ENCODE results near the gene PAX7.

DNA sequence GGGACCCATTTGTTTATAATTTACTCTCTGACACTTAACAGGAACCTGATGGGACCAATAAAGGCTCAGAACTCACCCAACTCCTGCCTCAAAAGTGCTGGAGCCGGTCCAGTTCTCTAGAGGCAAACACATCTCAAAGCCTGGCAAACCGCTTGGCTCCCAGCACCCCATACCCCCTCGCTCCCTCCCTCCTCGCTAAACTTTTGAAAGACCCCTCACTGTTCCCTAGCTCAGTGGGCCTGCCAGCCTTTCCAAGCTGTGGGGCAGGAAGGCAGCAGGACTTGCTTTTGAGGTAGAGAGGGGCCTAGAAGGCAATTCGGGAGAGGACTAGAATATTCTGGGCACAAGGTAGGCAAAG lies 40.2 kb downstream of the PAX7 start:
- TF ChIP-seq, protein P1, sequence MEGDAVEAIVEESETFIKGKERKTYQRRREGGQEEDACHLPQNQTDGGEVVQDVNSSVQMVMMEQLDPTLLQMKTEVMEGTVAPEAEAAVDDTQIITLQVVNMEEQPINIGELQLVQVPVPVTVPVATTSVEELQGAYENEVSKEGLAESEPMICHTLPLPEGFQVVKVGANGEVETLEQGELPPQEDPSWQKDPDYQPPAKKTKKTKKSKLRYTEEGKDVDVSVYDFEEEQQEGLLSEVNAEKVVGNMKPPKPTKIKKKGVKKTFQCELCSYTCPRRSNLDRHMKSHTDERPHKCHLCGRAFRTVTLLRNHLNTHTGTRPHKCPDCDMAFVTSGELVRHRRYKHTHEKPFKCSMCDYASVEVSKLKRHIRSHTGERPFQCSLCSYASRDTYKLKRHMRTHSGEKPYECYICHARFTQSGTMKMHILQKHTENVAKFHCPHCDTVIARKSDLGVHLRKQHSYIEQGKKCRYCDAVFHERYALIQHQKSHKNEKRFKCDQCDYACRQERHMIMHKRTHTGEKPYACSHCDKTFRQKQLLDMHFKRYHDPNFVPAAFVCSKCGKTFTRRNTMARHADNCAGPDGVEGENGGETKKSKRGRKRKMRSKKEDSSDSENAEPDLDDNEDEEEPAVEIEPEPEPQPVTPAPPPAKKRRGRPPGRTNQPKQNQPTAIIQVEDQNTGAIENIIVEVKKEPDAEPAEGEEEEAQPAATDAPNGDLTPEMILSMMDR (IDR thresholded peaks at IDR 0.05; ENCODE audit: poor library complexity, severe bottlenecking) = no peak
- no peak for TF ChIP-seq POLR2AphosphoS5 (IDR thresholded peaks at IDR 0.05)
- no peak for TF ChIP-seq REST (IDR thresholded peaks at IDR 0.05; ENCODE audit: borderline replicate concordance)
- TF ChIP-seq EP300 (conservative IDR thresholded peaks at IDR 0.05; ENCODE audit: poor library complexity, severe bottlenecking) = no peak
- TF ChIP-seq MXI1 (conservative IDR thresholded peaks at IDR 0.05; ENCODE audit: poor library complexity, severe bottlenecking) = no peak
- no peak for TF ChIP-seq TAF1 (IDR thresholded peaks at IDR 0.05; ENCODE audit: low read depth)
- no peak for TF ChIP-seq EZH2 (IDR thresholded peaks at IDR 0.05; ENCODE audit: borderline replicate concordance, insufficient read depth, low read length, poor library complexity, severe bottlenecking)
- no peak for TF ChIP-seq SMC3 (conservative IDR thresholded peaks at IDR 0.05; ENCODE audit: poor library complexity)
